ENCODE data around the gene TRUB2. TPM values are rescaled to one million over a fixed set of nuclear protein-coding genes. Genes with fewer than 3 reads are reported as not detected.
"Not testable (repeated sequence)": the region's sequence is repeated elsewhere in the genome, so short reads cannot be mapped to it uniquely, and the experiment has no call there.

Gene TRUB2
- total and polyA plus RNA-seq, 3 experiments from 2014 or later = 23.6 to 50.4 (median 48.8) TPM

DNA sequence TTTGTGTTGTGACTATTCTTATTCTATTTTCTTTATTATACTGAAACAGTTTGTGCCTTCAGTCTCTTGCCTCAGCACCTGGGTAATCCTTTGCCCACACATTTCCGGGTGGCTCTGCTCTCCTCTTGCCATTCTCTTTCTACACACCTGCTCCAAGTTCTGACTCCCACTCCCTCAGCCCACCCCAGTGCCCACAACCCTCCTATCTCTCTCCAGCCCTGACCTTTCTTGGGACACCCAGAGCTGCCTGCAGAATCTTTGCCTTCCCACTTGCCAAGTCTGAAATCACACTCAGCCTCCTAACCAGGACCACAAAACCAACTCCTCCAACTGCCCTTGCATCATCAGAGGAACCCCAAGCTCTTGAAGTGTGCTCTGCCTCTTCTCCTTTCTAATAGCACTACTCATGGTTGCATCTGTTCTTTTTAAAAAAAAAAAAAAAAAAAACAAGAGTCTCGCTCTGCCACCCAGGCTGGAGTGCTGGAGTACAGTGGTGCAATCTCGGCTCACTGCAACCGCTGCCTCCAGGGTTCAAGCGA lies 42.1 kb downstream of the TRUB2 start:
- peak overlapping the region in 1 of 7 donors; percentile 28 for H3K4me3 Mint-ChIP-seq
- H3K27me3 Mint-ChIP-seq = peaks cover 0 to 3% of the 10 kb centered on the region in 2 donors
- Histone ChIP-seq H3K4me3 (ENCODE audit: low read length) (no peak overlapping the region), H3K36me3 (ENCODE audit: insufficient read depth, low read length) (no peaks in the 10 kb centered on the region), H3K27ac (ENCODE audit: low read depth, low read length) (peak overlapping the region; percentile 81), H3K4me1 (ENCODE audit: insufficient read depth, low read length) (peaks cover 12% of the 10 kb centered on the region), H3K9me3 (ENCODE audit: low read length) (no peaks in the 10 kb centered on the region), H3K27me3 (ENCODE audit: insufficient read depth, low read length, poor library complexity, severe bottlenecking) (no peaks in the 10 kb centered on the region)
- no peak for DNase-seq
- peaks cover 20 to 31% (median 28%) of the 10 kb centered on the region in 3 donors for H3K4me1 Mint-ChIP-seq
- ChIA-PET POLR2A (no interaction called here), CTCF (no interaction called here)
- H3K36me3 Mint-ChIP-seq = peaks cover 0 to 14% (median 5%) of the 10 kb centered on the region in 3 donors
- H3K9me3 Mint-ChIP-seq = no peaks in the 10 kb centered on the region
- peak overlapping the region in 5 of 8 donors; percentile 19 to 94 (median 66) for H3K27ac Mint-ChIP-seq

GRCh38 chr9:128279088-128280073 lies 42.9 kb downstream of the TRUB2 start:
- H3K9me3 Mint-ChIP-seq; H3K9me3 ChIP-seq (ENCODE audit: low read length); H3K4me3 ChIP-seq (ENCODE audit: low read length); DNase-seq; CTCF ChIA-PET; H3K27me3 ChIP-seq (ENCODE audit: insufficient read depth, low read length, poor library complexity, severe bottlenecking); H3K36me3 ChIP-seq (ENCODE audit: insufficient read depth, low read length); H3K27me3 Mint-ChIP-seq; POLR2A ChIA-PET: not testable (repeated sequence)
- peak overlapping the region in 4 of 7 donors; percentile 45 to 60 (median 50) for H3K4me3 Mint-ChIP-seq
- H3K36me3 Mint-ChIP-seq = peaks cover 0 to 13% (median 5%) of the 10 kb centered on the region in 3 donors
- peaks cover 19% of the 10 kb centered on the region for H3K4me1 ChIP-seq (ENCODE audit: insufficient read depth, low read length)
- peak overlapping the region in 5 of 8 donors; percentile 4 to 85 (median 36) for H3K27ac Mint-ChIP-seq
- H3K4me1 Mint-ChIP-seq = peaks cover 25 to 39% (median 36%) of the 10 kb centered on the region in 3 donors
- H3K27ac ChIP-seq (ENCODE audit: low read depth, low read length) = peak overlapping the region; percentile 81

DNA sequence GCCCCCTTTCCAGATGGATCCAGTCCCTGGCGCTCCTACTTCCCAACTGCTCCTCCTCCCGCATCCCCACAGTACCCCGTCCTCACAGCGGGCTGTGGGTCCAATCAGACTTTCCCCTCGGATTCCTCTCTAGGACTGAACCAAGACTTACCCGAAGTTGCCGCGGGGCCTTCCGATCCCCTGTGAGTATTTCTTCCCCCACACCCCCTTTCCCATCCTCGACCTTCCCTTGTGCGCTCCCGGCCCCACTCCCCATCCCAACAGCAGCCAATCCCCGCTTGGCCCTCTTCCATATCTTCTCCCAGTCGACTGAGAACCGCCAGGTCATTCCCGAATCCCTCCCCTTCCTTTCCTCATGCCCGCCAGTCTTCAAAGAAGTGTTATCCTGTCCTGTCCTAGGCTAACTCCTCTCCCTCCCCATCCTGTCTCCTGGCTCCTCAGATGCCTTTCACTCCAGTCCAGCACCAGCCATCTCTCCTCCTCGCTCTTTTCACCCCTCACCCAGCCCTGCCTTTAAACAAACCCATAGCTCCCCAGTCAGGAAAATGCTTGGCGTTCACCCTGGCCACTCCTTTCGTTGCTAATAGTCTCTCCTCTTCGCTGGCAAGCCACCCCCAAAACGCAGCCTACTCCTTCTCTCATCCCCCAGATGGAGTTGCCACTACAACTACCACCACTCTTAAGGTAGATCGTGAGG lies 45.5 kb downstream of the TRUB2 start:
- H3K4me1 Mint-ChIP-seq = peaks cover 27 to 47% (median 43%) of the 10 kb centered on the region in 3 donors

GRCh38 chr9:128276008-128276573 lies 46.2 kb downstream of the TRUB2 start, which contains the start of gene SWI5:
SWI5 (plus strand) TSS chr9:128276276.
- peak within 1 kb of the TSS; percentile 98 for H3K4me3 ChIP-seq (ENCODE audit: low read length)
- H3K27me3 ChIP-seq (ENCODE audit: insufficient read depth, low read length, poor library complexity, severe bottlenecking) = no peaks in the 10 kb centered on the region
- H3K4me3 Mint-ChIP-seq = peak within 1 kb of the TSS; percentile 96 to 98 (median 97)
- no peaks in the 10 kb centered on the region for H3K9me3 ChIP-seq (ENCODE audit: low read length)
- peak within 1 kb of the TSS; percentile 94 to 99 (median 97) for H3K27ac Mint-ChIP-seq
- POLR2A ChIA-PET = interaction anchor here (0.5 to 1.2 kb wide), 3 partner anchors 26 to 386 kb away, joined by 3 to 20 read pairs (median 4); partner anchors contain the start of gene URM1
- CTCF ChIA-PET = interaction anchor here (1.2 kb wide), 2 partner anchors 19 to 26 kb away, joined by 5 to 7 read pairs; no protein-coding TSS in a partner anchor
- peaks cover 28 to 47% (median 43%) of the 10 kb centered on the region in 3 donors for H3K4me1 Mint-ChIP-seq
- H3K36me3 ChIP-seq (ENCODE audit: insufficient read depth, low read length) = peaks cover 7% of the 10 kb centered on the region
- no peaks in the 10 kb centered on the region for H3K9me3 Mint-ChIP-seq
- H3K27ac ChIP-seq (ENCODE audit: low read depth, low read length) = peak within 1 kb of the TSS; percentile 96
- peaks cover 19% of the 10 kb centered on the region for H3K4me1 ChIP-seq (ENCODE audit: insufficient read depth, low read length)
- peak; percentile 100 for DNase-seq
- peaks cover 0 to 3% of the 10 kb centered on the region in 2 donors for H3K27me3 Mint-ChIP-seq
- H3K36me3 Mint-ChIP-seq = peaks cover 0 to 35% (median 3%) of the 10 kb centered on the region in 3 donors

More for the DNA sequence above, 45.5 kb downstream of the TRUB2 start:
- ChIA-PET POLR2A (interaction anchor here (0.5 to 1.2 kb wide), 3 partner anchors 27 to 385 kb away, joined by 3 to 20 read pairs (median 4); partner anchors contain the start of gene URM1), CTCF (interaction anchor here (1.2 kb wide), 2 partner anchors 19 to 27 kb away, joined by 5 to 7 read pairs; no protein-coding TSS in a partner anchor)
- Mint-ChIP-seq H3K27me3 (peaks cover 0 to 3% of the 10 kb centered on the region in 2 donors), H3K27ac (peak overlapping the region; percentile 94 to 99 (median 97)), H3K9me3 (no peaks in the 10 kb centered on the region), H3K4me3 (peak overlapping the region; percentile 96 to 98 (median 97)), H3K36me3 (peaks cover 0 to 30% (median 5%) of the 10 kb centered on the region in 3 donors)
- peak overlapping the region; percentile 96 for H3K27ac ChIP-seq (ENCODE audit: low read depth, low read length)
- peaks cover 19% of the 10 kb centered on the region for H3K4me1 ChIP-seq (ENCODE audit: insufficient read depth, low read length)
- H3K27me3 ChIP-seq (ENCODE audit: insufficient read depth, low read length, poor library complexity, severe bottlenecking) = no peaks in the 10 kb centered on the region
- DNase-seq = peak in 1 of 5 donors; percentile 8
- peaks cover 7% of the 10 kb centered on the region for H3K36me3 ChIP-seq (ENCODE audit: insufficient read depth, low read length)
- H3K9me3 ChIP-seq (ENCODE audit: low read length) = no peaks in the 10 kb centered on the region
- H3K4me3 ChIP-seq (ENCODE audit: low read length) = peak overlapping the region; percentile 98

DNA sequence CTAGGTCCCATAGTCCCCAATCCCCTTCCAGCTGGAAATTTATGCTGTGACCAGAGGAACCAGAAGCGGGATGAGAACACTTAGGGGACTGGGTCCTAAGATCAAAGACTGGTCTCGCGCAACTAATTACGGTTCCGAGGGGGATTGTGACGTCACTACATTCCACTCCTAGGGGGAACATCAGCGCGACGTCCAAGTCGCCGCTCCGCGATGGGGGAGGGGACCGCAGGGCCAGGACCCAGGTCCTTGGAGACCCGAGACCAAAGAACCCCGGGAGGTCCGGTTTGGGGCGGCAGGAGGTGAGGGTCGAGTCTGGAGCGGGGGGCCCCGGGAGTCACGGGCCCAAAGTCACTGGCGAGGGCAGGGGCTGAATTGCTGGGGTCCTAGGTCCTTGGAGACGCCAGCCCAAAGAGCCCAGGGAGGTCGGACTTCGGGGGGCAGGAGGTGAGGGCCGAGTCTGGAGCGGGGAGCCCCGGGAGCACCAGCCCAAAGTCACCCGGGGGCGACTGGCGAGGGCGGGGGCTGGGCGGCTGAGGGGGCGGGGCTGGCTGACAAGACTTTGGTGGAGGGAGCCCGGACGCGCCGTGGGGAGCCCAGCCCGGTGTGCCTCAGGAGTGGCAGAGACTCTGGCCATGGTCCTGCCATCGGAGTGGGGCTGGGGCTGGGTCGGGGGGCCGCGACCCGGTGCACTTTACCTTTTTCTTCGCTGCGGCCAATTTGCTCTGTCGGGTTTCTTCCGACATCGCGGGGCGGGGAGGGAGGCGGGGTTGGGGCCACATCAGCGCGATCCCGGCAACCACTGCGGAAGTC lies 46.8 kb downstream of the TRUB2 start, which contains the start of gene GOLGA2:
Gene GOLGA2 (minus strand): TSS at position 810 of the 810 bp plus-strand sequence. CDS start 31 bp downstream, at position 779.
- ChIA-PET CTCF (interaction anchor here (1.2 kb wide), 2 partner anchors 20 to 25 kb away, joined by 5 to 7 read pairs; no protein-coding TSS in a partner anchor), POLR2A (interaction anchor here (0.7 to 1.2 kb wide), 2 partner anchors 25 to 96 kb away, joined by 4 to 20 read pairs; partner anchors contain the start of gene URM1)
- Histone ChIP-seq H3K9me3 (ENCODE audit: low read length) (no peaks in the 10 kb centered on the region), H3K36me3 (ENCODE audit: insufficient read depth, low read length) (peaks cover 7% of the 10 kb centered on the region), H3K4me1 (ENCODE audit: insufficient read depth, low read length) (peaks cover 19% of the 10 kb centered on the region), H3K27ac (ENCODE audit: low read depth, low read length) (peak within 1 kb of the TSS; percentile 96), H3K4me3 (ENCODE audit: low read length) (peak within 1 kb of the TSS; percentile 98), H3K27me3 (ENCODE audit: insufficient read depth, low read length, poor library complexity, severe bottlenecking) (no peaks in the 10 kb centered on the region)
- peak within 1 kb of the TSS; percentile 96 to 98 (median 97) for H3K4me3 Mint-ChIP-seq
- peak in 2 of 5 donors; percentile 20 to 56 for DNase-seq
- H3K4me1 Mint-ChIP-seq = peaks cover 28 to 47% (median 43%) of the 10 kb centered on the region in 3 donors
- peak within 1 kb of the TSS; percentile 94 to 99 (median 97) for H3K27ac Mint-ChIP-seq
- no peaks in the 10 kb centered on the region for H3K9me3 Mint-ChIP-seq
- H3K36me3 Mint-ChIP-seq = peaks cover 0 to 42% (median 3%) of the 10 kb centered on the region in 3 donors
- peaks cover 0 to 3% of the 10 kb centered on the region in 2 donors for H3K27me3 Mint-ChIP-seq

DNA sequence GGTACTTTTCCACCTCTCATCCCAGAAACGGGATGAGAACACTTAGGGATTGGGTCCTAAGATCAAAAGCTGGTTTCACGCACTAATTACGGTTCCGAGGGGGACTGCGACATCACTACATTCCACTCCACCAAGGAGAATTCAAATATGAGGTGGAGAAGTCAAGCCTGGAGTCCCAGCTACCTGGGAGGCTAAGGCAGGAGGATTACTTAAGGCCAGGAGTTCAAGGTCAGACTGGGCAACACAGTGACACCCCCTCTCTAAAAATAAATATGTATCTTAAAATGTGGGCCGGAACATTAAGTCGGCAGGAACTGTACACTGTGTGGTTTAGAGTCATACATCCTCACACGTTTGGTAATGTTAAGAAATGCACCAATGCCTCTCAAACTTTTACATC lies 48.0 kb downstream of the TRUB2 start:
- H3K27ac Mint-ChIP-seq = peak overlapping the region in 6 of 8 donors; percentile 42 to 99 (median 96)
- POLR2A ChIA-PET = no interaction called here
- CTCF ChIA-PET = interaction anchor here (1.3 kb wide), 1 partner anchor 24 kb away, joined by 3 read pairs; no protein-coding TSS in a partner anchor

More for the DNA sequence above, 48.0 kb downstream of the TRUB2 start:
- peaks cover 0 to 43% (median 0%) of the 10 kb centered on the region in 3 donors for H3K36me3 Mint-ChIP-seq
- H3K9me3 Mint-ChIP-seq = no peaks in the 10 kb centered on the region
- H3K4me3 Mint-ChIP-seq = peak overlapping the region; percentile 96 to 98 (median 97)
- Histone ChIP-seq H3K27ac (ENCODE audit: low read depth, low read length) (peak overlapping the region; percentile 94), H3K36me3 (ENCODE audit: insufficient read depth, low read length) (peaks cover 7% of the 10 kb centered on the region), H3K4me3 (ENCODE audit: low read length) (peak overlapping the region; percentile 81), H3K9me3 (ENCODE audit: low read length) (no peaks in the 10 kb centered on the region), H3K27me3 (ENCODE audit: insufficient read depth, low read length, poor library complexity, severe bottlenecking) (no peaks in the 10 kb centered on the region), H3K4me1 (ENCODE audit: insufficient read depth, low read length) (peaks cover 19% of the 10 kb centered on the region)
- peaks cover 0 to 3% of the 10 kb centered on the region in 2 donors for H3K27me3 Mint-ChIP-seq
- peaks cover 25 to 43% (median 40%) of the 10 kb centered on the region in 3 donors for H3K4me1 Mint-ChIP-seq
- DNase-seq = no peak

Measured in CD8-positive, alpha-beta memory T cell (primary cell).